Peyer's patch (tissue), 4 donors: ENCODE results near the gene TGFBI. TPM values are rescaled to one million over a fixed set of nuclear protein-coding genes. Genes with fewer than 3 reads are reported as not detected.

Experiments used
- DNase-seq, 3 donors: peaks; one replicate each; pipeline ENCODE4 v3.0.0-alpha.2; 2017 to 2019
- H3K27ac ChIP-seq, 4 donors: fragments of 200-600 bp; sonication (generic); one replicate each; pipeline ENCODE4 v1.5.1; 2016 to 2019
- H3K27me3 ChIP-seq, 2 donors: fragments of 200-600 bp; sonication (generic); one replicate each; pipeline ENCODE4 v1.5.1; 2019
- H3K36me3 ChIP-seq, 3 donors: fragments of 200-600 bp; sonication (generic); one replicate each; pipeline ENCODE4 v1.5.1; 2016 to 2019
- H3K4me1 ChIP-seq, 4 donors: fragments of 200-600 bp; sonication (generic); one replicate each; pipeline ENCODE4 v1.5.1; 2016 to 2019
- H3K4me3 ChIP-seq, 4 donors: fragments of 200-600 bp; sonication (generic); 1 replicate in 3 of 4; 2 replicates in 1 of 4; pipeline ENCODE4 v1.5.1; 2016 to 2019; ENCODE audit warnings: mild to moderate bottlenecking in 1 of 4
- H3K9me3 ChIP-seq, 4 donors: fragments of 200-600 bp; sonication (generic); one replicate each; pipeline ENCODE4 v1.5.1; 2016 to 2019; ENCODE audit warnings: mild to moderate bottlenecking in 1 of 4
- CTCF ChIP-seq, 6 experiments: fragments of 450-650 bp in 4 of 6; fragments of 200-600 bp in 2 of 6; sonication (generic) in 1 of 6; IDR thresholded peaks; one replicate each; pipeline ENCODE4 v1.5.1; 2017 to 2019; ENCODE audit warnings: antibody characterized with exemption in 6 of 6, mild to moderate bottlenecking in 3 of 6, moderate library complexity in 1 of 6
- POLR2A ChIP-seq, 2 donors: fragments of 450-650 bp; IDR thresholded peaks; one replicate each; pipeline ENCODE4 v1.5.1; 2017; ENCODE audit warnings: antibody characterized with exemption in 2 of 2, mild to moderate bottlenecking in 2 of 2, moderate library complexity in 2 of 2
- total RNA-seq, 4 donors: library from RNA; depleted of rRNA; stranded (reverse); fragments of >200 nt; gene quantifications; one replicate each; pipeline ENCODE4 v1.1.0, GENCODE V29; 2016

TGFBI gene
- total RNA-seq, 4 donors from 2014 or later = 17.5 to 56.9 (median 26.3) TPM

GRCh38 chr5:136001466-136001981 is 27.3 kb upstream of the TGFBI start:
- DNase-seq = no peak
- Histone ChIP-seq H3K36me3 (no peaks in the 10 kb centered on the region), H3K4me1 (no peaks in the 10 kb centered on the region), H3K27ac (no peak overlapping the region), H3K9me3 (no peaks in the 10 kb centered on the region), H3K27me3 (no peaks in the 10 kb centered on the region), H3K4me3 (no peak overlapping the region)
- TF ChIP-seq POLR2A (IDR thresholded peaks at IDR 0.05) = no peak
- TF ChIP-seq CTCF (IDR thresholded peaks at IDR 0.05) = no peak

DNA sequence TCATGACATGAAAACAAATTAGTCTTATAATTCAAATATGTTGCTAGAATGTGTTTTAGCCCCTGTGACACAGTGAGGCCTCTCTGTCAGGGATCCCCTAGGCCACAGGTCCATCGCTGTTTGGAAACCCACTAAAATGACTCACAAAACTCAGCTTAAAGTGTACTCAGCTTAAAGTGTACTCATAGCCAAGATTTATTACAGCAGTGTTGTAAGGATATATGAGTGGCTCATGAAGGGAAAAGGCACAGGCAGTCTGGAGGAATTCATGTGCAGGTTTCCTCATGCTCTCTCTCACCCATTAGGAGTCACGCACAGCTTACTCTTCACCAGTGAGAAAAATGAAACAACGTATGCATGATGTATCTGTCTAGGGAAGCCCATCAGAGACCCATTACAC is 24.4 kb upstream of the TGFBI start:
- no peak overlapping the region for H3K27ac ChIP-seq
- no peaks in the 10 kb centered on the region for H3K27me3 ChIP-seq
- no peak for DNase-seq
- TF ChIP-seq POLR2A (IDR thresholded peaks at IDR 0.05) (no peak), CTCF (IDR thresholded peaks at IDR 0.05) (no peak)
- no peak overlapping the region for H3K4me3 ChIP-seq
- no peaks in the 10 kb centered on the region for H3K9me3 ChIP-seq
- H3K36me3 ChIP-seq = no peaks in the 10 kb centered on the region
- H3K4me1 ChIP-seq = no peaks in the 10 kb centered on the region

DNA sequence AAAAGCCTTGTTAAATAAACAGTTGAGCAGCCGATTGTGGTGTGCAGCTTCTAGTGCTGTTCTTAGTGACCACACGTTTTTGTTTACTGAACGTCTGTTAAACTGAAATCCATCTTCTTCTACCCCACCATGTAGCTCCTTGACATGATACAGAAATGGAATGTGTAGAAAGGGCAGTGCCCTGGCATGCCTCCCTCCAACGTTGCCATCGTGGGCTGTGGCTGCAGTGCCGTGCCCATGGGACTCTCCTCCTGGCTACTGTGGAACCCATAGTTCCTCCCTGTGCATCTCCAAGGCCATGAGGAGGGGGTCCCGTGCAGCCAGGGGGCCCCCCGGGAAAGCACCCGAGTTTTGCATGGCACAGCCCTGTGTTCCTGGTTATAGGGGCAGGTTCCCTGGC is 23.3 kb upstream of the TGFBI start:
- Histone ChIP-seq H3K4me3 (no peak overlapping the region), H3K4me1 (no peaks in the 10 kb centered on the region), H3K9me3 (no peaks in the 10 kb centered on the region), H3K36me3 (no peaks in the 10 kb centered on the region), H3K27ac (no peak overlapping the region), H3K27me3 (no peaks in the 10 kb centered on the region)
- no peak for TF ChIP-seq POLR2A (IDR thresholded peaks at IDR 0.05)
- TF ChIP-seq CTCF (IDR thresholded peaks at IDR 0.05) = no peak
- no peak for DNase-seq

DNA sequence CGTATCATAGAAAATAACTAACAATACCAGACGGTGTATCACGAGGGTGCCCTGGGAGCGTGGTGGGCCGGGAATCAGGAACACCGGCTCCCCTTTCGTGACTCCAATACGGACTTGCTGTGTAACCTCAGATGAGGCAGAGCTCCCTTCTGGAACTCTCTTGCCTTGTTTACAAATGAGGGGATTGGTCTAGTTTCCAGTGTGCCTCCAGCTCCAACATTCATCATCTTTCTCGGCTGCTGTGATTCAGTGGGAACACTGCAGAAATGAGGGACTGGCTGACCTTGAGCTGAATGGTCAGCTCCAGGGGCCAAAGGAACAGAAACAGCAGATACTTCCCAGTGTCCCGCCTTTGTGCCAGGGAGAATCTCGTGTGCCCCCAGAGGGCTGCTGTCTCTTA is 22.6 kb upstream of the TGFBI start:
- H3K9me3 ChIP-seq = no peaks in the 10 kb centered on the region
- no peak overlapping the region for H3K4me3 ChIP-seq
- DNase-seq = no peak
- peak overlapping the region in 2 of 4 donors; percentile 30 to 50 for H3K27ac ChIP-seq
- H3K4me1 ChIP-seq = peaks cover 0 to 1% (median 0%) of the 10 kb centered on the region in 4 donors
- H3K27me3 ChIP-seq = no peaks in the 10 kb centered on the region
- TF ChIP-seq POLR2A (IDR thresholded peaks at IDR 0.05) (no peak), CTCF (IDR thresholded peaks at IDR 0.05) (no peak)
- no peaks in the 10 kb centered on the region for H3K36me3 ChIP-seq

- Histone ChIP-seq H3K27ac (peak overlapping the region in 1 of 4 donors; percentile 50), H3K4me3 (no peak overlapping the region), H3K9me3 (no peaks in the 10 kb centered on the region), H3K27me3 (no peaks in the 10 kb centered on the region), H3K4me1 (peaks cover 0 to 8% (median 0%) of the 10 kb centered on the region in 4 donors), H3K36me3 (no peaks in the 10 kb centered on the region)
- TF ChIP-seq CTCF (IDR thresholded peaks at IDR 0.05) (no peak), POLR2A (IDR thresholded peaks at IDR 0.05) (no peak)
- no peak for DNase-seq
Measured at GRCh38 chr5:136006761-136007251, 22.0 kb upstream of the TGFBI start.

GRCh38 chr5:136007271-136007670 is 21.5 kb upstream of the TGFBI start:
- Histone ChIP-seq H3K4me3 (no peak overlapping the region), H3K27ac (peak overlapping the region in 1 of 4 donors; percentile 50), H3K27me3 (no peaks in the 10 kb centered on the region), H3K36me3 (no peaks in the 10 kb centered on the region), H3K4me1 (peaks cover 0 to 8% (median 0%) of the 10 kb centered on the region in 4 donors), H3K9me3 (no peaks in the 10 kb centered on the region)
- no peak for DNase-seq
- no peak for TF ChIP-seq CTCF (IDR thresholded peaks at IDR 0.05)
- TF ChIP-seq POLR2A (IDR thresholded peaks at IDR 0.05) = no peak
